ENCODE measurements around the gene LRPAP1.

Gene LRPAP1

GRCh38 chr4:3485011-3485791 lies 47.0 kb downstream of the LRPAP1 start:
- no peak overlapping the region for H3K4me3 ChIP-seq (ENCODE audit: low read depth in 1 of 2, low read length in 1 of 2)
- no peak overlapping the region for H3K27ac ChIP-seq
- H3K36me3 ChIP-seq, result no peaks in the 10 kb centered on the region
- H3K9me3 ChIP-seq, result no peaks in the 10 kb centered on the region
- no peak for TF ChIP-seq CTCF (IDR thresholded peaks at IDR 0.05)
- peaks cover 99% of the 10 kb centered on the region for H3K27me3 ChIP-seq
- no peaks in the 10 kb centered on the region for H3K4me1 ChIP-seq (ENCODE audit: control insufficient read depth in 1 of 2, insufficient read depth in 1 of 2, low read depth in 1 of 2, low read length in 1 of 2)

GRCh38 chr4:3484057-3484973 lies 47.9 kb downstream of the LRPAP1 start:
- no peaks in the 10 kb centered on the region for H3K36me3 ChIP-seq
- H3K27me3 ChIP-seq, result peaks cover 90% of the 10 kb centered on the region
- no peak overlapping the region for H3K27ac ChIP-seq
- no peak for TF ChIP-seq CTCF (IDR thresholded peaks at IDR 0.05)
- H3K4me3 ChIP-seq (ENCODE audit: low read depth in 1 of 2, low read length in 1 of 2), result no peak overlapping the region
- no peaks in the 10 kb centered on the region for H3K9me3 ChIP-seq
- H3K4me1 ChIP-seq (ENCODE audit: control insufficient read depth in 1 of 2, insufficient read depth in 1 of 2, low read depth in 1 of 2, low read length in 1 of 2), result no peaks in the 10 kb centered on the region

- Histone ChIP-seq H3K27ac (no peak overlapping the region), H3K4me3 (ENCODE audit: low read depth in 1 of 2, low read length in 1 of 2) (no peak overlapping the region), H3K4me1 (ENCODE audit: control insufficient read depth in 1 of 2, insufficient read depth in 1 of 2, low read depth in 1 of 2, low read length in 1 of 2) (no peaks in the 10 kb centered on the region), H3K9me3 (no peaks in the 10 kb centered on the region), H3K36me3 (no peaks in the 10 kb centered on the region), H3K27me3 (peaks cover 82% of the 10 kb centered on the region)
- TF ChIP-seq CTCF (IDR thresholded peaks at IDR 0.05), result no peak
Observed at GRCh38 chr4:3483471-3483921, 48.7 kb downstream of the LRPAP1 start.

- H3K9me3 ChIP-seq, result no peaks in the 10 kb centered on the region
- TF ChIP-seq CTCF (IDR thresholded peaks at IDR 0.05), result no peak
- no peaks in the 10 kb centered on the region for H3K36me3 ChIP-seq
- peaks cover 74% of the 10 kb centered on the region for H3K27me3 ChIP-seq
- no peak overlapping the region for H3K27ac ChIP-seq
- H3K4me3 ChIP-seq (ENCODE audit: low read depth in 1 of 2, low read length in 1 of 2), result no peak overlapping the region
- H3K4me1 ChIP-seq (ENCODE audit: control insufficient read depth in 1 of 2, insufficient read depth in 1 of 2, low read depth in 1 of 2, low read length in 1 of 2), result no peaks in the 10 kb centered on the region
Observed at GRCh38 chr4:3482707-3483106, 49.5 kb downstream of the LRPAP1 start.

- Histone ChIP-seq H3K9me3 (no peaks in the 10 kb centered on the region), H3K4me1 (ENCODE audit: control insufficient read depth in 1 of 2, insufficient read depth in 1 of 2, low read depth in 1 of 2, low read length in 1 of 2) (no peaks in the 10 kb centered on the region), H3K27me3 (peaks cover 66% of the 10 kb centered on the region), H3K27ac (no peak overlapping the region), H3K4me3 (ENCODE audit: low read depth in 1 of 2, low read length in 1 of 2) (no peak overlapping the region), H3K36me3 (no peaks in the 10 kb centered on the region)
- no peak for TF ChIP-seq CTCF (IDR thresholded peaks at IDR 0.05)
Observed at GRCh38 chr4:3481783-3482393, 50.3 kb downstream of the LRPAP1 start.
